Smooth muscle cell (in vitro differentiated cells): ENCODE data around the gene ROBO1. TPM values are rescaled to one million over a fixed set of nuclear protein-coding genes. Genes with fewer than 3 reads are reported as not detected.
A peak's percentile ranks its signal among the peaks of the same experiment; 100 is the strongest.

ENCODE experiments used
- DNase-seq: peaks from one replicate; lab custom pipeline; 2025; ENCODE audit not compliant: unreplicated experiment; lab: John Stamatoyannopoulos, UW
- H2AFZ ChIP-seq: fragments of 200-600 bp; sonication (generic); 2 replicates; pipeline ENCODE4 v1.6.0; 2016; ENCODE audit warnings: antibody characterized with exemption, low read depth, mild to moderate bottlenecking
- H3F3A ChIP-seq: fragments of 200-600 bp; sonication (generic); 2 replicates; pipeline ENCODE4 v1.6.0; 2017; ENCODE audit warnings: antibody characterized with exemption, low read depth
- H3K27ac ChIP-seq: fragments of 200-600 bp; sonication (generic); 2 replicates; pipeline ENCODE4 v1.5.1; 2016; ENCODE audit warnings: low read depth, mild to moderate bottlenecking
- H3K27me3 ChIP-seq: fragments of 200-600 bp; sonication (generic); 2 replicates; pipeline ENCODE4 v1.6.1; 2016; ENCODE audit warnings: low read depth, mild to moderate bottlenecking
- H3K36me3 ChIP-seq: fragments of 200-600 bp; sonication (generic); 2 replicates; pipeline ENCODE4 v1.5.1; 2016; ENCODE audit warnings: low read depth
- H3K4me1 ChIP-seq: fragments of 200-600 bp; sonication (generic); 2 replicates; pipeline ENCODE4 v1.5.1; 2016; ENCODE audit warnings: low read depth
- H3K4me2 ChIP-seq: fragments of 200-600 bp; sonication (generic); 2 replicates; pipeline ENCODE4 v1.6.0; 2016; ENCODE audit warnings: mild to moderate bottlenecking
- H3K4me3 ChIP-seq: fragments of 200-600 bp; sonication (generic); 2 replicates; pipeline ENCODE4 v1.5.1; 2016; ENCODE audit warnings: mild to moderate bottlenecking
- H3K79me2 ChIP-seq: fragments of 200-600 bp; sonication (generic); 2 replicates; pipeline ENCODE4 v1.6.0; 2016; ENCODE audit warnings: low read depth, mild to moderate bottlenecking
- H3K9ac ChIP-seq: fragments of 200-600 bp; sonication (generic); 2 replicates; pipeline ENCODE4 v1.6.0; 2016; ENCODE audit warnings: low read depth
- H3K9me3 ChIP-seq: fragments of 200-600 bp; sonication (generic); replicated peaks from 2 replicates; pipeline ENCODE4 v1.5.1; 2016; ENCODE audit warnings: low read depth
- H4K20me1 ChIP-seq: fragments of 200-600 bp; sonication (generic); 2 replicates; pipeline ENCODE4 v1.6.0; 2016; ENCODE audit warnings: low read depth
- WGBS: methylation state at CpG from one replicate; pipeline ENCODE4 v1.1.7; 2016; ENCODE audit warnings: low lambda C conversion rate; 5-methylcytosine and 5-hydroxymethylcytosine counted together
- polyA plus RNA-seq: library from polyadenylated mRNA; unstranded; fragments of >200 nt; fragmentation: Nextera tagmentation; extraction: Ambion mirVana; gene quantifications from 2 replicates; pipeline ENCODE4 v1.2.1, GENCODE V29; 2016
- total RNA-seq: library from RNA; depleted of rRNA; stranded (reverse); fragments of >200 nt; gene quantifications from 2 replicates; pipeline ENCODE4 v1.2.3, GENCODE V29; 2014
- TF ChIP-seq, protein P1 (sequence below): fragments of 200-600 bp; sonication (generic); IDR thresholded peaks from 2 replicates; pipeline ENCODE4 v1.5.1; 2017; ENCODE audit warnings: borderline replicate concordance, mild to moderate bottlenecking, antibody characterized with exemption; ENCODE audit not compliant: insufficient read depth, poor library complexity, severe bottlenecking

The ROBO1 gene
- total and polyA plus RNA-seq, 2 experiments from 2014 or later = 30.5 to 79.5 TPM

- Histone ChIP-seq H3K27me3 (no peaks in the 10 kb centered on the region), H3K4me2 (no peak overlapping the region), H3K36me3 (no peaks in the 10 kb centered on the region), H3K4me1 (peaks cover 23% of the 10 kb centered on the region), H3K9me3 (no peaks in the 10 kb centered on the region), H4K20me1 (peaks cover 43% of the 10 kb centered on the region), H3K4me3 (no peak overlapping the region), H3K9ac (no peak overlapping the region), H3K79me2 (peaks cover 83% of the 10 kb centered on the region), H3F3A (peaks cover 4% of the 10 kb centered on the region), H2AFZ (no peak overlapping the region), H3K27ac (no peak overlapping the region)
- WGBS = 84% methylated on average over 4 of the region's 4 CpGs
- no peak for DNase-seq
- TF ChIP-seq, protein P1, sequence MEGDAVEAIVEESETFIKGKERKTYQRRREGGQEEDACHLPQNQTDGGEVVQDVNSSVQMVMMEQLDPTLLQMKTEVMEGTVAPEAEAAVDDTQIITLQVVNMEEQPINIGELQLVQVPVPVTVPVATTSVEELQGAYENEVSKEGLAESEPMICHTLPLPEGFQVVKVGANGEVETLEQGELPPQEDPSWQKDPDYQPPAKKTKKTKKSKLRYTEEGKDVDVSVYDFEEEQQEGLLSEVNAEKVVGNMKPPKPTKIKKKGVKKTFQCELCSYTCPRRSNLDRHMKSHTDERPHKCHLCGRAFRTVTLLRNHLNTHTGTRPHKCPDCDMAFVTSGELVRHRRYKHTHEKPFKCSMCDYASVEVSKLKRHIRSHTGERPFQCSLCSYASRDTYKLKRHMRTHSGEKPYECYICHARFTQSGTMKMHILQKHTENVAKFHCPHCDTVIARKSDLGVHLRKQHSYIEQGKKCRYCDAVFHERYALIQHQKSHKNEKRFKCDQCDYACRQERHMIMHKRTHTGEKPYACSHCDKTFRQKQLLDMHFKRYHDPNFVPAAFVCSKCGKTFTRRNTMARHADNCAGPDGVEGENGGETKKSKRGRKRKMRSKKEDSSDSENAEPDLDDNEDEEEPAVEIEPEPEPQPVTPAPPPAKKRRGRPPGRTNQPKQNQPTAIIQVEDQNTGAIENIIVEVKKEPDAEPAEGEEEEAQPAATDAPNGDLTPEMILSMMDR = no peak
Observed at GRCh38 chr3:78993375-78993774, 774.4 kb downstream of the ROBO1 start.

DNA sequence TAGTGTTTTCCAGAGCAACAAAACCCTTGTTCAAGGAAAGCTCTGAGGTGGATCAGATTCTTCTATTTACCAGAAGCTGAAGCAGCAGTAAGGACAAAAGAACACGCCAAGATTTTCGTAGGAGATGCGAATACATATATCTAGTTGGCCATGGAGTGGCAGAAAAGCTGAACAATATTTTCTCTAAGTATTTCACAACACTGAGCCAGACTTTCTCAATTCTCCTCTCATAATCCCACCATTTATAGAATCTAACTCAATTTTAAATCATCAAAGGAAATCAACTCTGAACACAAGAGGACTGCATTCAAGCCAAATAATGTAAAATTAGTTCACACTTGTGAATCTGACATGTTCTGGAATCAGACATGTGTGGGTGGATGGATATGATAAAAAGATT, 775.0 kb downstream of the ROBO1 start:
- Histone ChIP-seq H3K27me3 (no peaks in the 10 kb centered on the region), H2AFZ (no peak overlapping the region), H3K4me1 (peaks cover 28% of the 10 kb centered on the region), H3K9me3 (no peaks in the 10 kb centered on the region), H3K36me3 (no peaks in the 10 kb centered on the region), H3F3A (peaks cover 4% of the 10 kb centered on the region), H3K4me2 (no peak overlapping the region), H4K20me1 (peaks cover 43% of the 10 kb centered on the region), H3K9ac (no peak overlapping the region), H3K27ac (peak overlapping the region; percentile 26), H3K79me2 (peaks cover 82% of the 10 kb centered on the region), H3K4me3 (no peak overlapping the region)
- no peak for DNase-seq
- 96% methylated on average over 3 of the region's 3 CpGs for WGBS
- TF ChIP-seq, protein P1 = no peak

- Histone ChIP-seq H3K4me3 (no peak overlapping the region), H3K9ac (no peak overlapping the region), H3K79me2 (peaks cover 82% of the 10 kb centered on the region), H3K4me2 (no peak overlapping the region), H3F3A (peaks cover 4% of the 10 kb centered on the region), H3K27me3 (no peaks in the 10 kb centered on the region), H3K27ac (peak overlapping the region; percentile 26), H3K9me3 (no peaks in the 10 kb centered on the region), H4K20me1 (peaks cover 43% of the 10 kb centered on the region), H3K36me3 (no peaks in the 10 kb centered on the region), H3K4me1 (peaks cover 32% of the 10 kb centered on the region), H2AFZ (no peak overlapping the region)
- no peak for DNase-seq
- TF ChIP-seq, protein P1 = no peak
Observed at GRCh38 chr3:78992400-78992799, 775.4 kb downstream of the ROBO1 start.

- Histone ChIP-seq H3K36me3 (no peaks in the 10 kb centered on the region), H3K4me3 (no peak overlapping the region), H3K4me1 (peaks cover 39% of the 10 kb centered on the region), H4K20me1 (peaks cover 44% of the 10 kb centered on the region), H3K27me3 (no peaks in the 10 kb centered on the region), H3K4me2 (no peak overlapping the region), H3F3A (peaks cover 4% of the 10 kb centered on the region), H2AFZ (no peak overlapping the region), H3K9ac (no peak overlapping the region), H3K9me3 (no peaks in the 10 kb centered on the region), H3K27ac (peak overlapping the region; percentile 26), H3K79me2 (peaks cover 82% of the 10 kb centered on the region)
- TF ChIP-seq, protein P1 = no peak
- DNase-seq = no peak
- WGBS = 99% methylated on average over 2 of the region's 2 CpGs
Observed at GRCh38 chr3:78991656-78992055, 776.1 kb downstream of the ROBO1 start.
